ENCODE results near the gene WASHC3. TPM values are rescaled to one million over a fixed set of nuclear protein-coding genes. Genes with fewer than 3 reads are reported as not detected.
"Not testable (repeated sequence)": the region's sequence is repeated elsewhere in the genome, so short reads cannot be mapped to it uniquely, and the experiment has no call there.

WASHC3 gene, protein sequence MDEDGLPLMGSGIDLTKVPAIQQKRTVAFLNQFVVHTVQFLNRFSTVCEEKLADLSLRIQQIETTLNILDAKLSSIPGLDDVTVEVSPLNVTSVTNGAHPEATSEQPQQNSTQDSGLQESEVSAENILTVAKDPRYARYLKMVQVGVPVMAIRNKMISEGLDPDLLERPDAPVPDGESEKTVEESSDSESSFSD
- 96.0 TPM for polyA plus RNA-seq

- H3K27ac Mint-ChIP-seq: peak within 1 kb of the TSS; percentile 84 to 100 (median 99)
- H3K4me3 Mint-ChIP-seq: peak within 1 kb of the TSS; percentile 95 to 99 (median 98)
- H3K27me3 Mint-ChIP-seq: no peaks in the 10 kb centered on the region
- H3K9me3 Mint-ChIP-seq: peaks cover 0 to 5% (median 4%) of the 10 kb centered on the region in 3 donors
- peaks cover 4% of the 10 kb centered on the region for H3K36me3 Mint-ChIP-seq
- peaks cover 11 to 23% (median 12%) of the 10 kb centered on the region in 3 donors for H3K4me1 Mint-ChIP-seq
Observed at GRCh38 chr12:102061560-102062418, at the start of gene WASHC3. WASHC3 (minus strand) TSS chr12:102061991; CDS start chr12:102061962, 29 bp downstream.

DNA sequence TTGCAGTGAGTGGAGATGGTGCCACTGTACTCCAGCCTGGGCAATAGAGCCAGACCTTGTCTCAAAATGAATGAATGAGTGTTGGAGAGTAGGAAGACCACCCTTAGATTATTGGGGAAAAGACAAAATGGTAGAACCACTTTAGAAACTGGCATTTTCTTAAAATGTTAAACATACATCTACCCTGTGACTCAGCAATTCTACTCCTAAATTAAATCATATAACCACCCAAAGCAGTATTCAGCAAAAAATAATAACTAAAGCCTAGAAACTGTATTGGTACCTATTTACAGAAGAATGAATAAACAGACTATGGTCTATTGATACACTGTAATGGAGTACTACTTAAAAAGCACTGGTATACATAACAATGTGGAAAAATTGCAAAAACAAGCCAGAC lies 49.0 kb upstream of the WASHC3 start:
- Mint-ChIP-seq H3K27me3 (no peaks in the 10 kb centered on the region), H3K36me3 (peaks cover 23% of the 10 kb centered on the region), H3K4me1 (peaks cover 0 to 3% (median 3%) of the 10 kb centered on the region in 3 donors), H3K9me3 (no peaks in the 10 kb centered on the region), H3K27ac (no peak overlapping the region), H3K4me3 (no peak overlapping the region)

- Mint-ChIP-seq H3K9me3 (peaks cover 0 to 3% (median 0%) of the 10 kb centered on the region in 3 donors), H3K36me3 (peaks cover 40% of the 10 kb centered on the region), H3K4me3 (peak overlapping the region in 1 of 4 donors; percentile 81), H3K27ac (no peak overlapping the region), H3K27me3 (no peaks in the 10 kb centered on the region), H3K4me1 (peaks cover 0 to 1% (median 0%) of the 10 kb centered on the region in 3 donors)
Observed at GRCh38 chr12:102107970-102108369, 46.2 kb upstream of the WASHC3 start.

DNA sequence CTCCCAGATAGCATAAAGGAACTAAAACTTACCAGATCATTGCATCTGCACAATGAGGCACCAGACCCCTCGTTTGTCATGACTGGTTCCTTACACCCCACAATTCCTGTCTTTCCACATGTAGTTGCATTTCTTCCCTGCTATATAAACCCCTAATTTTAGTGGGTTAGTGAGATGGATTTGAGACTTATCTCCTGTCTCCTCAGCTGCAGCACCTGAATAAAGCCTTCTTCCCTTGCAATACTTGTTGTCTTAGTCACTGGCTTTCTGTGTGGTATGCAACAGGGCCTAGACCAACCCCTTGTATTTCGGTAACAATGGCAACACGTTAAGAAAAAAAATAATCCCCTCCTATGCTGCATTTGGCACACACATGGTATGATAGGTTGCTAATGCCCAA lies 45.1 kb upstream of the WASHC3 start:
- H3K27me3 Mint-ChIP-seq: no peaks in the 10 kb centered on the region
- H3K27ac Mint-ChIP-seq: no peak overlapping the region
- H3K36me3 Mint-ChIP-seq: peaks cover 40% of the 10 kb centered on the region
- H3K9me3 Mint-ChIP-seq: peaks cover 0 to 3% (median 0%) of the 10 kb centered on the region in 3 donors
- H3K4me1 Mint-ChIP-seq: peaks cover 0 to 1% (median 0%) of the 10 kb centered on the region in 3 donors
- H3K4me3 Mint-ChIP-seq: peak overlapping the region in 1 of 4 donors; percentile 10

DNA sequence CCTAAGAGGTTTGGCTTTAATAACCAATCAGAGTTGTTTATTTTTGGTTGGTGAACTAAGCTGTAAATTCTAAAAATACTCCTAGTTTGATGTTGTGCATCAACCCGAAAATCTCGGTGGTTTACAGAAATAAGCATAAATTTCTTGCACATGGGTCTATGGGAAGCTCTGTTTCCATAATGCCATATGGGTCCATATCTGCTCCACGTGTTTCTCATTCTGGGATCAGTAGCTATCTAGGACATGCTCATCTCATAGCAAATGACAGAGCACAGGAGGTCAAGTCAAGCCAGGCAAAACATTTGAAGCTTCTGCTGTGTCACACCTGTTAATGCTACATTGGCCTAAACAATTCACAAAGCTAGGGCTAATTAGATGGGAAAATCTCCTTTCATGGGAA lies 35.1 kb upstream of the WASHC3 start:
- H3K4me1 Mint-ChIP-seq: peaks cover 0 to 5% (median 2%) of the 10 kb centered on the region in 3 donors
- no peak overlapping the region for H3K27ac Mint-ChIP-seq
- H3K4me3 Mint-ChIP-seq: no peak overlapping the region
- no peaks in the 10 kb centered on the region for H3K36me3 Mint-ChIP-seq
- H3K9me3 Mint-ChIP-seq: no peaks in the 10 kb centered on the region
- no peaks in the 10 kb centered on the region for H3K27me3 Mint-ChIP-seq

DNA sequence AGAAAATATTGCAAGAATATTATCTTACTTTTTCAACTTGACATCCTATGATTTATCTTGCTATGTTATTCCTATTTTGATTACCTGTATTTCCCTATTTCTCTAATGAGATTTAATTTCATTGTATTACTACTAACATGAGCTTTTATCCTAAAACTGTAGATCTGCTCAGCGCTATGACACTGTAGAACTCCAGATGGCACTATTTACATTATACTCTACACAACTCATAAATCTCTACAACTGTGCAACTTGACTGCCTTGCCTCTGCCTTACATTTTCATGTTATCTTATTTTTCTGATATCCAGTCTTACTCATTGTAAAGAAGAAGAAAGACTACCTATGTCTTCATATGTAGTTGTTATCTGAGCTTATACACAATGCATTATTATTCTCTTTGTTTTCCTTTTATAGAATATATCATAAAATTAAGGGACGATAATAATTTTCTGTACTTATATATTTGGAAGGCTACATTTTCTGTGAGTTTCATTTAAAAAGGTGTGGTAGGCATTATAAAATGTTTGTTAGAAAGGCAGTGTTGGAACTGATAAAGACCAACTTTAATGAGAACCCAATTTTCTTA lies 34.0 kb upstream of the WASHC3 start:
- no peaks in the 10 kb centered on the region for H3K27me3 Mint-ChIP-seq
- H3K36me3 Mint-ChIP-seq: no peaks in the 10 kb centered on the region
- no peaks in the 10 kb centered on the region for H3K9me3 Mint-ChIP-seq
- H3K27ac Mint-ChIP-seq: no peak overlapping the region
- no peak overlapping the region for H3K4me3 Mint-ChIP-seq
- peaks cover 0 to 5% (median 2%) of the 10 kb centered on the region in 3 donors for H3K4me1 Mint-ChIP-seq

DNA sequence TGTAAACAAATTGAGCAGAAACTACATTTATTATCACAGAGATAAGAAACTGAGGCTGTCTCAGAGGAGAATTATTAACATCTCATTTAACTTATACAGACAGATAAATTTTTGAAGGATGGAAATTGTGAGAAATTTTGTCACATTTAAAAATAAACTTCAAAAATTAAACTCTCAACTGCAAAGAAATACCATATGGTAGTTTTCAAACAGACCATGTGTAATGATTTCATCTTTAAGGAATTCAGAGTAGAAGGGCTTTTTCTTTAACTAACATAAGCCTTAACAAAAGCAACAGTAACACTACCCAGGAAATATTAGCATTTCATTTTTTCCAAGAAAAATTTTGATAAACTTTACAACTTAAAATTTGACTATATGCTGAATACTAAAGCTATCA lies 31.5 kb upstream of the WASHC3 start:
- Mint-ChIP-seq H3K36me3 (peaks cover 4% of the 10 kb centered on the region), H3K4me3 (no peak overlapping the region), H3K9me3 (peaks cover 0 to 5% (median 0%) of the 10 kb centered on the region in 3 donors), H3K27me3 (no peaks in the 10 kb centered on the region), H3K27ac (no peak overlapping the region), H3K4me1 (no peaks in the 10 kb centered on the region)

DNA sequence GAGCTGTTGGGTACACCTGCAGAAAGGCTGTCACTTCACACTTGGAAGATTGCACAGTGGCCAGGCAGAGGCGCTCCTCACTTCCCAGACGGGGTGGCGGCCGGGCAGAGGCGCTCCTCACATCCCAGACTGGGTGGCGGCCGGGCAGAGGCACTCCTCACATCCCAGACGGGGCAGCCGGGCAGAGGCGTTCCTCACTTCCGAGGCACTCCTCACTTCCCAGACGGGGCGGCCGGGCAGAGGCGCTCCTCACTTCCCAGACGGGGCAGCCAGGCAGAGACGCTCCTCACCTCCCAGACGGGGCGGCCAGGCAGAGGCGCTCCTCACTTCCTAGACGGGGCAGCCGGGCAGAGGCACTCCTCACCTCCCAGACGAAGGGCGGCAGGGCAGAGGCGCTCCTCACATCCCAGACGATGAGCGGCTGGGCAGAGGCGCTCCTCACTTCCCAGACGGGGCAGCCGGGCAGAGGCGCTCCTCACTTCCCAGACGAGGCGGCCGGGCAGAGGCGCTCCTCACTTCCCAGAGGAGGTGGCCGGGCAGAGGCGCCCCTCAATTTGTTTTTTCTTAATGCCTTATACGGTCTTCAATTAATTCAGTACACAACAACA lies 27.5 kb upstream of the WASHC3 start:
- H3K4me1 Mint-ChIP-seq, H3K9me3 Mint-ChIP-seq, H3K4me3 Mint-ChIP-seq, H3K27me3 Mint-ChIP-seq, H3K27ac Mint-ChIP-seq: not testable (repeated sequence)
- peaks cover 12% of the 10 kb centered on the region for H3K36me3 Mint-ChIP-seq

DNA sequence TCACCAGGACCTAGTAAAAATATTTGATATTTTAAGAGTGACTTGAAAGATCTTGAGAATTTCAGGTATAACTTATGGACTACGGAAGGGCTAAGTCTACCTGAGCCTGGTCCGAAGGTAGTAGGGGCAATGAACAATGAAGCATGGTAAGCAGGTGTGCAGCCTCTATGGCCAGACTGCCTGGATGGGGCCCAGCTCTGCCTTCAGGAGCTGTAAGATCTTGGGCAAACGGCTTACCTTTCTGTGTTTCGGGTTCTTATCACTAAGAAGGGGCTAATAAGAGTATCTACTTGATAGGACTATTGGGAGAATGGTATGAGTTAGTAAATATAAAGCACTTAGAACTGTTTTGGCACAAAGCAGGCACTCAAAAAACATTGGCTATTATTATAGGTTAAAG lies 19.1 kb upstream of the WASHC3 start:
- H3K36me3 Mint-ChIP-seq: peaks cover 19% of the 10 kb centered on the region
- no peaks in the 10 kb centered on the region for H3K9me3 Mint-ChIP-seq
- no peaks in the 10 kb centered on the region for H3K27me3 Mint-ChIP-seq
- no peaks in the 10 kb centered on the region for H3K4me1 Mint-ChIP-seq
- no peak overlapping the region for H3K4me3 Mint-ChIP-seq
- H3K27ac Mint-ChIP-seq: no peak overlapping the region

DNA sequence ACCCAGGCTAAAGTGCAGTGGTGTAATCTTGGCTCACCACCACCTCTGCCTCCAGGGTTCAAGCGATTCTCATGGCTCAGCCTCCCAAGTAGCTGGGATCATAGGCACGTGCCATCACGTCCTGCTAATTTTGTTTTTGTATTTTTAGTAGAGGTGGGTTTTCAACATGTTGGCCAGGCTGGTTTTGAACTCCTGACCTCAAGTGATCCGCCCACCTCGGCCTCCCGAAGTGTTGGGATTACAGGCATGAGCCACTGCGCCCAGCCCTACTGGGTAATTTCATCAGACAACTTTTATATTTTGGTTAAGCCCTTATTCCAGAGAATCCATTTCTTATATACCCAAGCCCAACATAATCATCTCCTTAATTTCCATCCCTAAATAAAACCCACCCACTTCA lies 10.3 kb upstream of the WASHC3 start:
- H3K27me3 Mint-ChIP-seq, H3K4me3 Mint-ChIP-seq, H3K27ac Mint-ChIP-seq, H3K9me3 Mint-ChIP-seq, H3K36me3 Mint-ChIP-seq, H3K4me1 Mint-ChIP-seq: not testable (repeated sequence)

DNA sequence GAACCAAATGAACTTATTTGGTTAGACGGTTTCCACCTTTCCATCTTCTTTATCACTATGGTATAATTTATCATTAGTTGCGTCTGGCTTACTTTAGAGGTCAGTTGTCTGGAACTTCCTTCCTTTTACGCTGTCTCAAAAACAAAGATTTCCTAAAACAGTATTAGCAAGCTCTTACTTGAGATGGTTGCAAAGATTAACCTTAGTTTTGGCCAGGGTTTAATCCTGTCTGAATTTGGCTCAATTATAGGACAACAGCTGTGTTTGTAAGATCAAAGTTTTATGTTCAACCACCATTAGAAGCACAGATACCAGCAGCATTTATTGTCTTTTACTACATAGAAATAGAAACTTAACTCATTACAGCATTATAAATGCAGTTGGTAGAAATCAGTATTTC lies 7.9 kb upstream of the WASHC3 start:
- H3K4me3 Mint-ChIP-seq: no peak overlapping the region
- no peaks in the 10 kb centered on the region for H3K36me3 Mint-ChIP-seq
- H3K4me1 Mint-ChIP-seq: peaks cover 0 to 1% (median 0%) of the 10 kb centered on the region in 3 donors
- no peaks in the 10 kb centered on the region for H3K27me3 Mint-ChIP-seq
- no peaks in the 10 kb centered on the region for H3K9me3 Mint-ChIP-seq
- no peak overlapping the region for H3K27ac Mint-ChIP-seq

GRCh38 chr12:102067574-102068258 lies 5.9 kb upstream of the WASHC3 start:
- H3K4me3 Mint-ChIP-seq: no peak overlapping the region
- no peaks in the 10 kb centered on the region for H3K36me3 Mint-ChIP-seq
- H3K27ac Mint-ChIP-seq: peak overlapping the region in 1 of 3 donors; percentile 46
- no peaks in the 10 kb centered on the region for H3K27me3 Mint-ChIP-seq
- peaks cover 0 to 1% (median 0%) of the 10 kb centered on the region in 3 donors for H3K4me1 Mint-ChIP-seq
- H3K9me3 Mint-ChIP-seq: peaks cover 0 to 1% (median 0%) of the 10 kb centered on the region in 3 donors

DNA sequence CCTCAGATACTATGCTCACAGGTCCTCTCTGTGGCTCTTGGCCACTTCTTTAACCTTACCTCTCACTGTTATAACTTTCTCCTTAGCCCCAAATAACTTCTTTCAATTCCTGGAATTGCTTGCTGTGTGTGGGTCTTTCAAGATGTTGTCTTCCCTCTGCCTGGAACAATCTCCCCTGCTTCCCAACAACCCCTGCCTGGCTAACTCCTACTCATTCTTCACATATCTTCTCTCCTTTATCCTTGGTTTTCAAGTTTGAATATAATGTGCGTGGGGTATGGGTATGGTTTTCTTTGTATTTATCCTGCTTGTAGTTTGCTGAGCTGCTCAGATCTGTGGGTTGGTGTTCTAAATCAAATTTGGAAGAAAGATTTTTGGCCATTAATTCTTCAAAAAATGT lies 2.7 kb upstream of the WASHC3 start:
- no peak overlapping the region for H3K27ac Mint-ChIP-seq
- no peaks in the 10 kb centered on the region for H3K27me3 Mint-ChIP-seq
- peak overlapping the region in 2 of 4 donors; percentile 19 to 67 for H3K4me3 Mint-ChIP-seq
- H3K4me1 Mint-ChIP-seq: peaks cover 5 to 14% (median 6%) of the 10 kb centered on the region in 3 donors
- H3K9me3 Mint-ChIP-seq: peaks cover 0 to 1% (median 0%) of the 10 kb centered on the region in 3 donors
- no peaks in the 10 kb centered on the region for H3K36me3 Mint-ChIP-seq

GRCh38 chr12:102063069-102063468 lies 1.3 kb upstream of the WASHC3 start:
- Mint-ChIP-seq H3K27ac (peak overlapping the region in 1 of 3 donors; percentile 15), H3K27me3 (no peaks in the 10 kb centered on the region), H3K9me3 (peaks cover 0 to 5% (median 4%) of the 10 kb centered on the region in 3 donors), H3K4me1 (peaks cover 9 to 18% (median 12%) of the 10 kb centered on the region in 3 donors), H3K4me3 (peak overlapping the region in 1 of 4 donors; percentile 52), H3K36me3 (peaks cover 2% of the 10 kb centered on the region)

Measured in IgD-negative memory B cell (primary cell).